HG02642 (cell line): Measurements from ENCODE around the gene PDGFB.

Source experiments
- ATAC-seq: cut with Tn5 transposase; IDR thresholded peaks from one replicate; pipeline ENCODE4 v1.9.1; 2021; ENCODE audit warnings: mild to moderate bottlenecking; ENCODE audit not compliant: unreplicated experiment, poor library complexity

The PDGFB gene

DNA sequence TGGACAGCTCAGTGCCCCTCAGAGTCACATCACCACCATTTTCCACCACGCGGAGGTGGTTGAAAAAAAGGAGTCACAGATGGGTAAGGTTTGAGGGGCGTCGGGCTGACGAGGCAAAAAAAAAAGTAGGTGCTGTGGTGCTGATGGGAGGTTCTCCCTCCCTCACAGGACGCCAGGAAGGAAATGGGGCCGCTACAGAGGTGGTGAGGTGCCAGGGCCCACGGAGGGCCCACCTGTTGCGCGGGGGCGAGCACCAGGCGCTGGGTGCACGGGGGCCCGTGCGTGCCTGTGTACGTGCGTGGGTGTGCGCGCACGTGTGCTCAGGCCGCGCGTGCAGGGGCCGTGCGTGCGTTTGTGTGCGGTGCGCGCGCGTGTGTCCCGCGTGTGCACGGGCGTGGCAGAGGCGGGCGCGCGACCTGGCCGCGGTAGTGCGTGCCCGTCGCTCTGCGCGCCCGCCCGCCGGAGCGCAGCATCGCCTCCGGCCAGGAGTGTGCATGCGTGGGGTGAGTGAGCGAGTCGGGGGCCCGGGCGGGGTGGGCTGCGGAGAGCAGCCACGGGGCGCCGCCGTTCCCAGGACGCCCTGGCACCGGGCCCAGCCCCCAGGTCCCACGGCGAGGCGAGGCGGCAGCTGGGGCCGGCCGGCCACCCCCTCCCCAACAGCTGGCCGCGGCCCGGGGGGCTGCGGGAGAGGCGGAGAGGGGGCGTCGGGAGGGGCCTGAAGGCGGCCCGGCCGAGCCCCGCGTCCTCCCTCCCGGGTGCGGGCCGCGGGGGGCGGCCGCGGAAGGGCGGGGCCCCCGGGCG lies 2.8 kb downstream of the PDGFB start:
- ATAC-seq = no peak

DNA sequence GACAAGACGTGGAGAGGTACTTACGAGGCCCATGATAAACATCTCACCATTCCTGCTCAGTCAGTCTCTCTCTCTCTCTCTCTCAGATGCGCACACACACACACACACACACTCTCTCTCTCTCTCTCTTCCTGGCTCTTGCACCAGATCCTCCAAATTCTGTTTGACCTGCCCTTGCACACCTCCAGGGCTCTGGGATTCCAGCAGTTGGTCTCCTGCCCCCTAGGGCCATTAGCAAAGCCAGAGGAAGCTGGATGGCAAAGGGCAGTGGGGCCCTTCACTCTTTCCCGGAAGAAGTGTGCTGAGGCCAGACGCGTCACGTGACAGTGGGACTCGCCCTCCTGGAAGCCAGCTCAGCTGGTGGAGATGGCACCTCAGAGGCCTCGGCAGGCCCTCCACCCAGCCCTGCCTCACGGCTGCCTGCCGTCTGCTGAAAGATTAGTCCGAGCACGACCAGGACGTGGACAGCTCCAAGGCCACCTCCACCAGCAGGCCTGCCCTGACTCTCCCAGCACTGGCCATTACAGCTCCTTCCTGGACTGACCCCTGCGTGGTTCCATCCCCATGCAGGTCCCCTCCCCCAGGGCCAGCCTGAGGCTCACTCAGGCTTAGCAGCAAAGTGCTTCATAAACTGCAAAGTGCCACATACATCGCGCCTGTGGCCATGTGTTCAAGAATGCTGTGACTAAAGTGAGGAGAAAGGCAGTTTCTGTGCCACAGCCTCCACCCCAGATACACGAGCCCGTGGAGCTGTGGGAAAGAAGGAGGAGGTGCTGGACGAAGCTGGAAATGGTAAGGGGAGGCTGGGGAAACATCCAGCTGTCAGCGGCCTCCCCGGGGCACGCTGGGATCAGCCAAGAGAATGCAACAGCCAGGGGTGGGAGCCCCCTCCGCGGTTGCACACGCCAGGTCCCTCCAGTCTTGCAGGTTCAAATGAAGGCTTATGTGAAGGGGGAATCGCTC lies 3.7 kb downstream of the PDGFB start:
- ATAC-seq = no peak

DNA sequence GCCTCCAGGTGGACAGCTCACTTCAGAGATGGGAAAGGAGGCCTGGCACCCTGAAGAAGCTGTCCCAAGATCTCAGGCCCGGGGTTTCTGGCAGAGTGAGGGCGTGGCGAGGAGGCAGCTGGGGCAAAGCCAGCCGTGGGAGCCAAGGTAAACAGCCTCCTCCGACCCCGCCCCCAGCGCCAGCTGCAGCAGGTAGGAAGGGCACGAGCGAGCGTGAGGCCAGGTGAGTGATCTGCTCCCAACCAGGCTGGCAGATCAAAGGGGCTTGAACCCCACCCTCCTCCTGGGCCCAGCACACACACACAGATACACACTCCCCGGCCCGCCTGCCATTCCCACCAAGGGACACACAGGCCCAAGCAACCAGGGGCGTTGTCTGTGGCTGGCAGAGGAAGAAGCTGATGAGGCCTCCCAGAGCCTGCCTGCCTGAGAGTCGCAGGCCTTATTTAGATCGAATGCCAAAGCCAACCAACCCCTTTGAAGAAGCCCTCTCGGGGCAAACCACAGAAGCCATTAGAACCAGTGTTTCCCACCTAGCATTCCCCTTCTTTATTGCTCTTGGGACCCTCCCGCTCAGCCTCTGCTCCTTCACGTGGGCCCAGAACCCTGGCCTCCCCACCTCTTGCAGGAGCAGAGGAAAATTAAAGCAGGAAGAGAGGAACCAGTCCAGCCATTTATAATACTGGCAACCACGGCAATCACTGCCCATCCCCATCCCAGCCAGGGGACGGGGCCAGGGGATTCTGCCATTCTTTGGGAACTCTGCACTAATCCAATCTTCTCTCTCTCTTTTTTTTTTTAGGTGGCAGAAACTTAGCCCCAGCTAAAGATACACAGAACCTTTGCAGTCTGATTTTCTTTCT lies 5.0 kb downstream of the PDGFB start:
- ATAC-seq = no peak

DNA sequence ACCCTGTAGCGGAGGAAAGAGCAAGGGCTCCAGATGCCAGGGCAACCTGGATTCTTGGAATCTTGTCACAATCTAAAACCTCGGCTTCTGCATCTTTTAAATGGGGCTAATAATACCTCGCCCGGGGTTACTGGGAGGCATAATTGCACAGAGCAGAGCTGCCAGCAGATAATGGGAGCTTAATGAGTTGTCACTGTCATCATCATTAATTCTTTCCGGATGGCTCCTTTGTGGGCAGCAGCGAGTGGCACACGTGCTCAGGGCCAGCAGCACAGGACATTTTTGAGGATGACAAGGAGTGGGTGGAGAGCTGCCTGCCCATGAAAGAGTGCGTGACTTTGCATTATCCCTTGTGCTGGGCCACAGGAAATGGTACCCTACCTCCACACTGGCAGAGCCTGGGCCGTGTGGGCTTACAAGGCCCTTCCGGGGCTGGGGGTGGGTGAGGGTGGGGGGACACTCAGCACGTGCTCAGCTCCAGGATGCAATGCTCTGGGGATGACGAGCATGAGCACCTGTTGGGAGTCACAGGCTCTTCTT lies 5.7 kb downstream of the PDGFB start:
- no peak for ATAC-seq

DNA sequence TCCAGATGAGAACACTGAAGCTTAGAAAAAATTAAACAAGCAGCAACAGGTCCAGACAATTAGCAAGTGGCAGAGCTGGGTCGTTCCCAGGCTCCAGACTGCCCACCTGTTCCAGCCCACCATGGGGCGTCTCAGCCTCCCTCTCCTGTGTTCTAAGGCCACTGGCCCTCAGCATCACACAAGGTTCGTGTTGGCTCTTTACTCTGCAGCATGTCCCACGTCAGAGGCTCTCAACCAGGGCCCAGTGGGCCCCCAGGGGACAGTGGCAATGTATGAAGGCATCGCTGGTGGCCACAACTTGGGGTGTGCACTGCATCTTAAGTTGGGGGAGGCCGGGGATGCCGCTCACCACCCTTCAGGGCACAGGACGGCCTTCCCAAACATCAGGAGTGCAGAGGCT lies 6.2 kb downstream of the PDGFB start:
- no peak for ATAC-seq

DNA sequence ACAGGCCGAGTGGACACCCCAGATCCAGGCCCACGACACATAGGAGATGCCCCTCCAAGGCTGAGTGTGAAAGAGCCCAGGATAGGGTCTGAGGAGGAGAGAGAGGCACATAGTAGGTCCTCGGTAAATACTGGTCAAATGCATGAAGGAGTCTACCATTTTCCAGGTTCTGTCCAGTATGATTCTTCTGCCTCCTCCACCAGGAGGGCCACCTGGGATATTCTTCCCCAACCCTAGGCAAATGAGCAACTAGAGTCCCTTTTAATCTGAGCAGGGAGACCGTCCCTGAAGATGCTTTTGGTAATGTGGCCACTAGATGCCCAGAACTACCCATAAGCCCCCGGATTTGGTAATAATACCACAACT lies 6.7 kb downstream of the PDGFB start:
- ATAC-seq = no peak

DNA sequence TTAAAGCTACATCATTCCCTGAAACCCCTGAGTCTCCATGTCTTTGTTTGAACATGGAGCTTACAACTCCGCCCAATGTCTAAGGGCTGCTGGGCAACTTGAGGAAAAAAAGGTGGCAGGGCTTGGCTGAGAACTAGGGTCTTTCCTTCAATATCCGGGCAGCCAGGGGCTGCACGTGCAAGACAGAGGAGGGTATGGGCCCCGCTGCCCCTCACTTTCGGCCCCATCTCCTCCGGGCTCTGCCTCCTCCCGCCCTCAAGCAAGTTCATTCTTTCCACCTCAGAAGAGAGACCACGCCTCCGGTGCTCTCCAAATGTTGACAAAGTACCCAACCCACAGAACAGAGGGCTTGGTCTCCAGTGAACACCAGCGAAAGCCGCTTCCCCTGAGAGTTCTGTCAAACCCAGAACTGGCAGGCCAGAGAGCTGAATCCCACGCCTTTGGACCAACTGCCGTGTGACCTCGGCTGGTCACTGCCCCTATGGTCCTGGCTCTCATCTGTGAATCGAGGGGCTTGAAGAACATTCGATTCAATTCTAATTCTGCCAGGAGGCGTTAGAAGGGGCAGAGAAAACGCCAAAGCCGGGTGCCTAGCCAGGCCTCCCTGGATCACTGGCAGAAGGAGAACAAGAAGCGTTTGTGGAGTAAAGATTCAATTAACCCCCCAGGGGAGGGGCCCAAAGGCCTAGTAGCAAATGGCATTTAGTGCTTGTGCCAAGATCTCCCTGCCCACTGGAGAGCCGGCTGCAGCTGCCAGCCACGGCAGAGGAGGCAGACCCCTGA lies 7.3 kb downstream of the PDGFB start:
- ATAC-seq = no peak

DNA sequence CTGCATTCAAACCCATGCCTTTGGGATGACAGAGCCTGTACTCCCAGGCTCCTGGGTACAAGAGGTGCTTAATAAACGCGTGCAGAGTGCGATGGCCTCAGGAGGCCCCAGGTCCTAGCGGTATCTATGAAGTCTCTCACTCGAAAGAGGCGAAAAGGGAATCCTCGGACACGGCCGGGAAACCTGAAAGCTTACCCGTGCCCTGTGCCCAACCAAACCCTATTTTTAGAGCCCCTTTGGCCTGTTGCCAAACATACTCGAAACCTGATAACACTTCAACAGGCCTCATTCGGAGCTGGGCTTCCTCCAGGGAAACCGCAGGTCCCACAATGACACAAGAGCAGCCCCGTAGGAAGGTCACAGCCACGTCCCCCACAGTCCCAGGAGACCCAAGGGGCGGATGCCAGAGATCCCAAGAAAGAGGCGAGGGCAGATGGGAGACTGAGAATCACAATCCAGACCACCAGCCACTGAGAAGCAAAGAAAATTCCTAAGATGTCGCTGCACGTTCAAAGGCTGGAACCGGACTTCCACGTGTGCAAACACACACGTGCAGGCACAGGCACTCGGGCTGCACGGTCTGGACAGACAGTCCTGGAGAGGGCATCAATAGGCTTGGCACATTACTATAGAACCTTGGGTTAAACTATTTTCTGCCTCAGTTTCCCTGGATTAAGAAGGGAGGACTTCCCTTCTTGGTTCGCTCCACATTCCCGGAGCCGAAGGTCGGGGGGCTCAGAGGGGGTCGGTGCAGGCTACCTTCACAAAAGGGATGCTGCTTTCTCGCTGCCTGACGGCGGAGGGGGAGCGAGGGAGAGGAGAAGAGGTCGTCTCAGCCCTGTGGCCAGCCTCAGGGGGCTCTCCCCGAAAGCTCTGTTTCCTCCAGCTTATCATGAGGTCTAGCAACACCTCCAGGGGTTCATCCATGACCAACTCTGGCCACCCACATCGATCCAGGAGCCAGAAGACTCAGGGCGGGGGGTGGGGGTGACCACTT lies 8.2 kb downstream of the PDGFB start:
- no peak for ATAC-seq

DNA sequence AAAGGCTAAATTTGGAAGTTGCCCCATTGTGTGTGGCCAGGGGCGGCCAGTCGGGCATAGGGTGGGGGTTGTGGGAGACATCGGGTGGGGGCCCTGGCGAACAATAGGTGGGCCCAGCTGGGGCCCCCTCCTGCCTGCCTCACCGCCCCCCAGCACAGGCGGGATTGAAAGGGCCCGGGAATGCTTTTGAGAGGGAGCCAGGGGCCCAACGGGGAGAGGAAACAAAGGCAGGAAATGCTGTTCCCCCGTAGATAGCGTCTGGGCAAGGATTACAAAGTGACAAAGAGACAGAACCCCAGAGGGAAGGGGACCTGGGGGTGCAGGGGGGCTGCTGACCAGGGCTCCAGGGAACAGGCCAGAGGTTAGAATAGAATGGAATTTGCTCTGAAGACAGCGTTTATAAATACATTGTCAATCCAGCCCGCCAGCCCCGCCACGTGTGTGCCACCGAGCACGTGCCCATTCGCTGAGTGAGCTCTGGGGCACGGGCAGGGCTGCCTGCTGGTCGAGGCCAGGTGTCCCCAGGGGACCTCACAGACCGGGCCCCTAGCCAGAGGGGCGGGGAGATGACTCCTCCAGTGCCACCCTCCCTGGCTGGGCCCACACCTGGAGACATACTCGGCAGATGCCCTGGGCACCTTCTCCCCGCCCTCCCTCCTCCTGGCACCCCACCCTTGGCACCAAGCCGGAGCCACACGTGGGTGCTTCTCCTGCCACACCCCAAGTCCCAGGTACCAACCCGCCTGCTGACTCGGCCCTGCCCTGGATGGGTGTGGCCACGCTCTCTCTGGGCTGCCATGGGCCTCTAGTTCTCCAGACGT lies 9.7 kb downstream of the PDGFB start:
- no peak for ATAC-seq

DNA sequence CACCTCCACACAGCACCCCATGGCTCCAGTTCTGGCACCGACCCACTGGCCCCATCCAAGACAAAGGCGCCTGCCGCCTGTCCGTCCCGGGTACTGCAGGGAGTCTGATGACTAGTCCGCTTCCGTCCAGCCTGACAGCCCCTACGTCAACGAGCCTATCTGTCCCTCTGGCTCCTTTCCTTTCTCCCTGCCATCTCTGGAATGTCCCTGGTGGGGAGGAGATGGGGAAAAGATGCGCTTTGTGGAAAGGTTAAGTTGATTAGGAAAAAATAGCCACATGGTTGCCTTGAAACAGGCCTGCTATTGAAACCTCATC lies 10.4 kb downstream of the PDGFB start:
- ATAC-seq = no peak

DNA sequence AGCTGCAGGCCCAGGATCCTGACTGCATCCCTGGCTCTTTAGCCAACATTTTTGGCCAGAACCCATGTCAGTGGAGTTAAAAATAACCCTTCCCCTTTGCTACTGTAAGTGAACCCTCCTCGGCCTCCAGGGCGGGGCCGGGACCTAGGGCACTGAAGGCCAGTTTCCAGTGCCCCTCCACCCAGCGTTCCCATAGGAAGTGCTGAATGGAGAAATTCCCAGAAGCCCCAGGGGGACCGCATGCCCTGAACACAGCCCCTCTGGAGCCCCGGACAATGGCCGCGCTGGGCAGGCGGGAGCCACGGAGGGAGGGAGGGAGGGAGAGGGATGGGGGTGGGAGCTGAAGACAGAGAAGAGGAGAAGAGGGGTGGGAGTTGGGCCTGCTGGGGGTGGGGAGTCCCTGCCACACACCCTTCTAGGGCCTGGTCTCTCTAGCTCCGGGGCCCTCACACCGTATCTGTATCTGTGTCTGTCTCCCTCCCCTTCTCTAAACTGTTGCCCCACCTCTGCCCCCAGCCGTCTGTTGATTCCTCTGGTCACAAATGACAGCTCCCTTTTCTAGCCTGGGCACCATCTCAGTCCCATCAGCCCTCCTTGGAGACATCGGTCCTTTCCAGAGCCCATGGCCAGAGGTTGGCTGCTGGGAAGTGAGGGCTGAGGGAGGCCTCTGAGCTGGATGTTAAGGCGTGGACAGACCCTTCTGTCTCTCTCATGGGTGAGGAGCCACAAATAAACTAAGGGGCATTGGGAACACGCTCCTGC lies 10.9 kb downstream of the PDGFB start:
- ATAC-seq = no peak

DNA sequence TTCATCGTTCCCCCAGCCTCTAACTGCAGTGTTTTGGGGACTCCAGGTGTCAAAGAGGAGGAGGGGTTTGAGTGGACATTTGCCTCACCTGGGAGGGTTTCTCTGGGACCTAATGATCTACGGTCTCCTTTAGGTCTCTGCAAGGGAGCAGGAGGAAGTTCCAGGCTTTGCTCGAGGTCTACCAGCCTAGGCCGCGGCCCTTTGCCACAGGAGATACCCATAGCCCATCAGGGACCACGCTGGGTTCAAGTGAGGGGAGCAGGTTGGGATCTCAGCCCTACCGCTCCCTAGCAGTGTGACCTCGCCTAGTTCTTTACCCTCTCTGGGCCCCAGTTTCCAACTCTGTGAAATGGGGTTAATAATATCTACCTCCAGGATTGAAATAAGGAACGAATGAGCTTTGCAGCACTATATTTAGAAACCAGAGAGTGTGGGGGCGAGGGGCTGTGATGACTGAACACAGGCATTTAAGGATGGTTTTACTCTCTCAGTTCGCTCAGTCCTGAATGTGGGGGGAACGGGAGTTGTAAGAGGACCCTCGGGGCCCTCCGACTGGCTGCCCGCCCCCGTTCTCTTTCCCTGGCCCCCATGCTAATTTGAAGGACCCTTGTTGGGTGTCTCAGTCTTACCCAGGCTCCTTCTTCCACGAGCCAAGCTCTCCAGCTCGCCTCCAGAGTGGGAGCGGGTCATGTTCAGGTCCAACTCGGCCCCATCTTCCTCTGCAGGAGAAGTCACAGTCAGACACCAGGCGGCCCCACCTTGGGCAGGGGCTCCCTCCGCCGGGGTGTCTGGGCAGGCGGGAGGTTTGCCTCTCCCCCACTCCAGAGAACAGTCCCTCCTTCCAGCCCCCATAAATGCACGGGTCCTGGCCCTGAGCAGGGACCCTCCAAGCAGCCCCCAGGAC lies 11.7 kb downstream of the PDGFB start:
- no peak for ATAC-seq

DNA sequence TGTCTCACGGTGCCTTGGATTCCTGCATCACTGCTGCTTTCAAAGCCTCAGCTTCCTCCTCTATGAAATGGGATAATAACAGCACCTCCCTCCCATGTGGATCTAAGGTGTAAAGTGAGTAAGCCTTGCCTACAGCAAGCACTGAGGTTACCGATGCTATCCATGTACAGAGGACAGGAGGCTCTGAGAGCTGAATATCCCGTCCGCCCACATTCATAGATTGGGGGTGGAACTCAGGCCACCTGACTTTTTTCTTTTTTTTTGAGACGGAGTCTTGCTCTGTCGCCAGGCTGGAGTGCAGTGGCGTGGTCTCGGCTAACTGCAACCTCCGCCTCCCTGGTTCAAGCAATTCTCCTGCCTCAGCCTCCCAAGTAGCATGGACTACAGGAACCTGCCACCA lies 12.5 kb downstream of the PDGFB start:
- ATAC-seq = no peak

DNA sequence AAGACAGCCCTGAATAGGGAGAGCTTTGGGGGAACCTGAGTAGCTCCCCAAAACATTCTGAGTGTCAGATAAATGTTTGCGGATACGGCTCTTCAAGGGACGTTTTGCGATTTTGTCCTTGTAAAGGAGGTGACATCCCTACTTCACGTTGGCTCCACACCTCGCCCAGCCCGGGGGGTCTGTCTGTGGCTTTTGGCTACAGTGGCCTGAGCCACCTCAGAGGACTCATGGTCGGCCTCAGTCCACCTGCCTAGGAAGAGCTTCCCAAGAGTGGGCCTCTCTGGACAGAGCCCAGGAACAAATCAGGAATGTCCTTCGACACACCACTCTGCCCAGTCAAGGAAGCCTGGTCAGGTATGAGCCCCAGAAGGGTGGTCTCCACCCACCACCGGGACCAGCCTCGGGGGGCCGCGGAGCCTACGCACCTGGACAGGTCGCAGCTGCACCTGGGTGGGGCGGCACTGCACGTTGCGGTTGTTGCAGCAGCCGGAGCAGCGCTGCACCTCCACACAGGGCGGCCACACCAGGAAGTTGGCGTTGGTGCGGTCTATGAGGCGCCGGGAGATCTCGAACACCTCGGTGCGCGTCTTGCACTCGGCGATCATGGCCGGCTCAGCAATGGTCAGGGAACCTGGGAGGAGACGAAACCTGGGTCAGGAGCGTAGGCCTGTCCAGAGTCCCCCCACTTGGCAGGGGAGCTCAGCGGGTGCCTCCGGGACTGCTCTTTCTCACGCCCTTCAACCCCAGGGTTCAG lies 13.4 kb downstream of the PDGFB start:
- ATAC-seq = no peak
